NCI-H460 (cell line): ENCODE results near the gene PPP1R7. TPM values are rescaled to one million over a fixed set of nuclear protein-coding genes. Genes with fewer than 3 reads are reported as not detected.
"Not testable (repeated sequence)": the region's sequence is repeated elsewhere in the genome, so short reads cannot be mapped to it uniquely, and the experiment has no call there.

Source experiments
- DNase-seq: peaks from one replicate; pipeline ENCODE4 v3.0.0-alpha.2; 2016; ENCODE audit warnings: low read depth; ENCODE audit errors: extremely low read depth
- total RNA-seq: library from RNA; depleted of rRNA; stranded (reverse); fragments of >200 nt; shearing (Covaris generic); gene quantifications from 2 replicates; pipeline ENCODE4 v1.2.3, GENCODE V29; 2014

Gene PPP1R7
- total RNA-seq, 1 experiment from 2014 or later, result 74.1 TPM

DNA sequence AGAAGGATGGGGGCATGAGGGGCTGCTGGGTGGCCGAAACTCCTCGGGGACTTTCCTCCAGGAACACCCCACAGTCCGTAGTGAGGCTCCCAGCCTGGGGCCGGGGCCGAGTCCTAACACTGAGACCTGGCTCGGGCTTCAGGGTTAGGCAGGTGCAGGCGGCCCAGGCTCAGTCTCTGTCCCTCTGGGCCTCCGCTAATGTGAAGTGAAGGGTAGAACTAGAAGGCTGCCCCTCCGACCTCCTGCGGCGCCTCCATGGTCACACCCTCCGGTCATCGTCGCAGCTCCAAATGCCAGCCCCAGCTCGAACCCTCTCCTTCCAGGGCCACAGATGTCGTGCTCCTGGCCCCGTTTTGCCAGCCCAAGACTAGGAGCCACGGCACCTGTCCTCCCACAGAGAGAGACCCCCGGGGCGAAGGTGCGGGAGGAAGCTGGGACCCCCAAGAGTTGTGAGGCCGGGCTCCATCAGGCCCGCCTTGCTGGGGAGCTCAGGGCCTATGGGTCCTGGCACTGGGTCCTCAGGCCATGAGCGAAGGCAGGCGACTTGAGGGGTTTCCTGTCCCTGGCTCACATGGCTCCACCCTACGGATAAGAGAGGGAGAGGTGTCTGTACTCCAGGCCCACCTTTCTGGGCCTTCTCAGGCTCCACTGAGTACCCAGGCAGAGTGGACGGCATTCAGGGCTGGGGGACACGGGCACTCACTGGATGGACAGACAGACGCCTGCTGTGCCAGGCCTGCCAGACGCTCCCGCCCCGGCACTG lies 39.0 kb downstream of the PPP1R7 start:
- DNase-seq, result no peak

DNA sequence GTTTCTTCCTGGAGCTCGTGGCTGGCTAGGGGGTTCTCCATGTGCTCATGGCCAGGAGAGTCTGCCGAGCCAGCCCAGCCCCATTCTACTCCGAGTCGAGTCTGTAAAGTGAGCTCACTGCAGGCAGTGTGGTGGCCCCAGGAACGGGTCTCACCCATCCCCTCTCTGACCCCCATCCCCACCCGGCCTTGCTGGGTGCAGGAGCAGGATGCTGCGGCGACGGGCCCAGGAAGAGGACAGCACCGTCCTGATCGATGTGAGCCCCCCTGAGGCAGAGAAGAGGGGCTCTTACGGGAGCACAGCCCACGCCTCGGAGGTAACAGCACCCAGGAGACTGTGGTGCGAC lies 39.6 kb downstream of the PPP1R7 start:
- DNase-seq, result no peak

DNA sequence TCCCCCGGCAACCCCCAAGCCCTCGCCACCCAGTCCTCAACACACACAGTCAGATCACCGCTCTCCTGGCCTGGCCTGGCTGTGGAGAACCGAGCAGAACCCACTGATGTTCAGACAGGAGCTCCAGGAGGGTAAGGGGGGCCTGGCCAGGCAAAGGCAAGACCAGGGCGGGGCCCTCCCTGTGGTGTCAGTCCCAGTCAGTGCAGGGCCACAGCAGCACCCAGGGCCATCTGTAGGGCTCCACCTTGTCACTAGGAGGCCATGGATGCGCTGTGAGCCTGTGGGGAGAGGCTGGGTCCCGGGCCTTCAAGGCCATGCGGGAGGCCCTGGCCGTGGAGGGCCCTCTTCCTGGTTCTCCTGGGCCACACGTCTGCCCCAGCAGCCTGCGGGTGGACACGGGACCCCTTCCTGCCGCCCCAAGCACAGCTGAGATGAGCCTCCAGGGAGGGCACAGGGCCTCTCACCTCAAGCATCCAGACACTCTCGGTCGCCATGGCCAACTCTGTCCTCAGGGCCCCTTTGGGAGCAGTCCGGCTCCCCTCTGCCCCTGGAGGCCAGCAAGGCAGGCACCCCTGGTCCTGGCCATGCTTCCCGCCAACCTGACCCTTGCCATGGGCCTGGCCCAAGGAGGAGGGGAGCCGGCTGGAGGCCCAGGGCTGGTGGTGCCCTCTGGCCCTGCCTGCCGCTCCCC lies 40.2 kb downstream of the PPP1R7 start:
- no peak for DNase-seq

DNA sequence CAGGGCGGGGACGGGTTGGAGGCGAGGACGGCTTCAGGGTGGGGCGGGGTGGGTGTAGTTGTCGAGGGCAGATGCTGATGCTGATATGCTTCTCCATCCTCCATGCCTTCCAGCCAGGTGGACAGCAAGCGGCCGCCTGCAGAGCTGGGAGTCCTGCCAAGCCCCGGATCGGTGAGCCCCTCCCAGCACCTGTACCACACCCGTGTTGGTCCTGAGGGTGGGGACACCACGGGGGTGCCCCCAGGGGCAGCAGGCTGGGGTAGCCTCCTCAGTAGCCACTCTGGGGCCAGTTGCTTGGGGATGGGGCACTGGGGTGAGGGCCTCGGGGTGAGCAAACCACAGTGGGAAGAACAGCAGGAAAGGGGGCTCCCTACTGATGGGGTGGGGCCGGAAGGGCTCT lies 40.8 kb downstream of the PPP1R7 start:
- no peak for DNase-seq

DNA sequence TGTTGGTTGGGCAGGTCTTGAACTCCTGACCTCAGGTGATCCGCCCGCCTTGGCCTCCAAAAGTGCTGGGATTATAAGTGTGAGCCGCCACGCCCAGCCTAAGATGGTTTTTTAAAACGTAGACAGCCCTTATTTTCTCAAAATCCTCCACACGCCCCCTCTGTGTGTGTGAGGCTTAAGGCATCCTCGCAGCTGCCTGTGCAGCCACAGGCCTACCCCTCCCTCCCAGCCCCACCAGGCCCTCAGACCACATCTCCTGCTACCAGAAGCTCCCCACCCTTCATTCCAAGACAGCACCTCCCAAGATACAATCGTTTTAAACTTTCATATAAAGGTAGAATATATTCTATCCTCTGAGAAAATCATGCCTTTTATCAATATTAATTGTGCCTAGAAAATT lies 43.0 kb downstream of the PPP1R7 start:
- no peak for DNase-seq

DNA sequence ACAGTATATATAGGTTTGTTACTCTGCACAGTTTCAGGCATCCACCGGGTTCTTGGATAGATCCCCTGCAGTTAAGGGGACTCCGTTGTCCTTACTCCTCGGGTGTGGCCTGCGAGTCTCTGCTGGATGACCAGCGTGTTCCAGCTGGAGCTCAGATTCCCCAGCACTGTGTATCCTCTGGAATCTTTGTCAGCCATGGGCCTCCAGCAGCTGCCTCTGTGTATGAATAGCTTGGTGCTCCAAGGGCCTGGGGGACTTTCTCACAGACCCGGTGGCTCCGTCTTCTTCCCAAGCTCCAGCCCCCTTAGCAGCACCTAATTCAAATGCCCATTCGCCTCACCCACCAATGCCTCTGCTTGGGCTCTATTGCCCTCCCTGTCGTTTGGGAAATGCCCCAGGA lies 44.5 kb downstream of the PPP1R7 start:
- DNase-seq, result no peak

DNA sequence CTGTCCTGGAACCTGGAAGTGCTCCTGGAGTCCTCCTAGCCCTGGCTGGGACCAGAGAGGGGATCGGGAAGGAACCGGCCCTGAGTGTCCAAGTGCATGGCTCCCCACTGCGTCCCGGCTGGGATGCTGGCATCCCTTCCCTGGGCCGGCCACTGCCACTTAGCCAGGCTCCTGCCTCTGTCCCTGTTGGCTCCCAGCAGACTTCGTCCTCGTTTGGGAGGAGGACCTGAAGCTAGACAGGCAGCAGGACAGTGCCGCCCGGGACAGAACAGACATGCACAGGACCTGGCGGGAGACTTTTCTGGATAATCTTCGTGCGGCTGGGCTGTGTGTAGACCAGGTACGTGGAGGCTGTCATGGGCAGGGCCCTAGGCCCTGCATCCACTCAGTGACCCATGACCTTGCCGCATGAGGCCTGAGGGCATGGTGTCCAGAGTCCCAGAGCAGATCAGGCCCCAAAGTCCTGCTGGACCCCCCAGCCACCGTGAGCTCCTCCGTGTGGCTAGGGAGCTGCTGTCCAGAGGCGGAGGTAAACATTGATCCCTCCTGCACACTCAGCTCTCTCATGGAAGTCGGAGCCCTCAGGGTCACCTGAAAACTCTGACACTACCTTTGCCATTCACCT lies 45.4 kb downstream of the PPP1R7 start:
- DNase-seq, result no peak

DNA sequence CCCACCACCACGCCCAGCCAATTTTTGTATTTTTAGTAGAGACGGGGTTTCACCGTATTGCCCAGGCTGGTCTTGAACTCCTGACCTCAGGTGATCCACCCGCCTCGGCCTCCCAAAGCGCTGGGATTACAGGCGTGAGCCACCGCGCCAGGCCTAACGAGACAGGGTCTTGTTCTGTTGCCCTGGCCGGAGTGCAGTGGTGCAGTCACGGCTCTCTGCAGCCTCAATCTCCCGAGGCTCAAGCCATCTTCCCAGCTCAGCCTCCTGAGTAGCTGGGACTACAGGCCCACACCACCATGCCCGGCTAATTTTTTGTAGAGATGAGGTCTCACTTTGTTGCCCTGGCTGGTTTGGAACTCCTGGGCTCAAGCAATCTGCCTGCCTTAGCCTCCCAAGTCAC lies 47.0 kb downstream of the PPP1R7 start:
- not testable (repeated sequence) for DNase-seq

DNA sequence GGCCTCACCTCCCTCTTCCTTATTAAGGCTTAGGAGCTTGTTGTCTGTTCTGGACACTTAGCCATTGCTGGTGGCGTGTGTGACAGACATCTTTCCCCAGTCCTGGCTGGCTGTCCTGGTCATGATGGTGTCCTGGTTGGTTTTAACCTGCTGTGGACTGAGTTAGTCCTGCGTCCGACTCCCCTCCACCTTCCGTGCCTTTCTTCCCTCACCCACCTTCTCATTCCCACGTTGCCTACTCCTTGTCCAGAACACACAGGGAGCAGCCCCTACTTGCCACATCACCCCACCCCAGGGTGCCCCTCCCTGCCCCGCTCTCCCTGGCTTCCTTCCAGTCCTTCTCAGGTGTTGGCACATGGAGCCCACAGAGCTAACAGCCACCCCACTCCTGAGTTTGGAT lies 47.7 kb downstream of the PPP1R7 start:
- no peak for DNase-seq

DNA sequence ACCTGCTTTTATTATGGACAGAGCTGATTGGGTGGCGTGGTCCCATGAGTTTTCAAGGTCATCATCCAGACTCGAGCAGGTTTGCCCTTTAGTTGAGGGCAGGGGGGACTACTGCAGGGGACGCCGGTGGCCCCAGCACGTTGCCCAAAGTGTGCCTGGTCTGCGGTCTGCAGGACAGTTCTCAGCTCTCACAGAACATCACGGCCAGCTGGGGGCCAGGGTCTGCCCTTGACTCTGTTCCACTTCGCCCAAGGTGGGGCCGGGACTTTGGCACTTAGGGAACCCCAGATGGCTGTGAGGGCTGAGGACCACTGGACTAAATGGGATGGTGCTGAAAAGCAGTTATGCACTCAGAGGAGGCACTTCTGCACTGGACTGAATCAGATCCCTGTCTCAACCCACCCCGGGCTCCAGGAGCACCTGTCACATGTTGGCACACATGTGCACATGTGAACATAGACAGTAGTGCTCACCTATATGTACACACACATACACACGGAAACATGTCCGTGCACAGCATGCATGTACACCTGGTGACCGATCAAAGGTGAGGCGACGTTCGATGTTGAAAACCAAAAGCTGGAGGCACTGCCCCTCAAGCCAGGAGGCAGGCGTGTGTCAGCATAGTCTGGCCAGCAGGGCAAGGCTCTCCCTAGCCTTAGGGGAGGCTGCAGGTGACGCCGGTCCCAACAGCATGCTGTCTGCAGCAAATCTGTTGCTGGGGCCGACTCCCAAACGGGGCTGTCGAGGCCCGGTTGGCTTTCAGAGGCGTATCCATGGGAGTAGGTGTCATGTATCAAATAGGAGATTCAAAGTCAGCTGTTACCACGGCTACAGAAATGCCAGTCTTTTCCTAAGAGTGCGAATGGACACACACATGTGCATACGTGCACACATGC lies 48.4 kb downstream of the PPP1R7 start:
- DNase-seq, result no peak

DNA sequence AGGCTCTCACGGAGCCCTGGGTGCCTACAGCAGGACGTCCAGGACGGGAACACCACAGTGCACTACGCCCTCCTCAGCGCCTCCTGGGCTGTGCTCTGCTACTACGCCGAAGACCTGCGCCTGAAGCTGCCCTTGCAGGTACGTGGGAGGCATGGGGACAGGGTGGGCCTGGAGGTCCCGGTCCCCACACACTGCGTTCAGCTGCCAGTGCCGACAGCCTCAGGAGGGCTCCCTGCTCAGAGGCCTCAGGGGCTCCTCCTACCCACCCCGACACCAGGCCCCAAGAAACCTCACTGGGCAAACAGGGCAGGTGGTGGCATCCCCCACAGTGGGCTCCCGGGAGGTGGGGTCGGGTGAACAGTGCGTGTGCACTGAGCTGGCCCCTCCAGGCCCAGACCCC lies 49.0 kb downstream of the PPP1R7 start:
- DNase-seq, result no peak

DNA sequence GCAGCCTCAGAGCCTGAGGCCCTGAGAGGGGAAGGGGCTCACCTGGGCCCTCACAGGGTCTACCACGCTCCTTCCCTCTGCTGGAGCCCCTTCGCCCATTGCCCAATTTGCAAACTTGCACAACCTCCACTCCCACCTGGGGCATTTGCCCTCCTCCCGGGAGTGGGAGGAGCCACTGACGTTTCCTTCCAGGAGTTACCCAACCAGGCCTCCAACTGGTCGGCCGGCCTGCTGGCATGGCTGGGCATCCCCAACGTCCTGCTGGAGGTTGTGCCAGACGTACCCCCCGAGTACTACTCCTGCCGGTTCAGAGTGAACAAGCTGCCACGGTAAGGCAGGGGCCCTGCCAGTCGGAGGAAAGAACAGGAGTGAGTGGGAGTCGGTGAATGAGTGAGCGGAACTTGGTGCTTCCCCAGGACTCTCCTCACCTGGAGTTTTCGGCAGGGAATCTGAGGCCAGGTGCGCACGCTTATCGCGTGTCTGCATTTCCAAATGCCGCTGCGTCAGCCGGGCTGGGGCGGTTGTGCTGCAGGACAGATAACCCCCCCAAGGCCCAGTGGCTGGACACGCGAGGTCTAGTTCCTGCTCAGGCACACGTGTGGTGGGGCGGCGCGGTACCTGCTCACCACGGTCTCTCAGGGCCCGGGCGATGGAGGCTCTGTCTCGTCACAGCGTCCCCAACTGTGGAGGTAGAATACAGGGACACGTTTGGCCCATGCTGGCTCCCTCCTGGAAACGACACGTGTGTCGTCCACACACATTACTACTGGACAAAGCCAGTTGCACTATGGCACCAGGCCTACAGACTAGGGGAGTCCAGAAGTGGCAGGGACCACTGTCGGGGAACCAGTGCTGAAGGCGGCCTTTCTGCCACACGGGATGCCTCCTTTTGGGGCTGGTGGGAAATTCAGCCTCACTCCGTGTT lies 49.9 kb downstream of the PPP1R7 start:
- no peak for DNase-seq

DNA sequence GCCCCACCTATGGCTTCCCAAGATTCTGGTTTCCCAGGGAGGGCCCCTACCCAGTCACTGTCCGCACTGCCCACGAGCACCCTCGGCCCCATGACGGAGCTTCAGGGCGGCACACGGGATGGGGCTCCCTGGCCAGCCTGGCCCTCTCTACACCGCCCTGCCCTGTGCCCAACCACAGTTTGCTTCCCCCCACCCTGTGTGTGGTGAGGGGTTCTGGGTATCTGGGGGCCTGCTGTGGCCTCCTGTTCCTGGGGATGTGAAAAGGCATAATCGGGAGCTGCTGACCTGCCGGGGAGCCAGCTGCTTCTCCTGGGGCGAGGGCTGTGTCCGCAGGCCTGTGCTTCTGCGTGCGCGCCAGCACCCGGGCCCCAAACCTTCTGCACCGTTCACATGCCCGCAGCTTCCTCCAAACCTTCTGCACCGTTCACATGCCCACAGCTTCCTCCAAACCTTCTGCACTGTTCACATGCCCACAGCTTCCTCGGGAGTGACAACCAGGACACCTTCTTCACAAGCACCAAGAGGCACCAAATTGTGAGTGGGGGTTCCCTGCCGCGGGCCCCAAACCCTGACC lies 50.6 kb downstream of the PPP1R7 start:
- no peak for DNase-seq

DNA sequence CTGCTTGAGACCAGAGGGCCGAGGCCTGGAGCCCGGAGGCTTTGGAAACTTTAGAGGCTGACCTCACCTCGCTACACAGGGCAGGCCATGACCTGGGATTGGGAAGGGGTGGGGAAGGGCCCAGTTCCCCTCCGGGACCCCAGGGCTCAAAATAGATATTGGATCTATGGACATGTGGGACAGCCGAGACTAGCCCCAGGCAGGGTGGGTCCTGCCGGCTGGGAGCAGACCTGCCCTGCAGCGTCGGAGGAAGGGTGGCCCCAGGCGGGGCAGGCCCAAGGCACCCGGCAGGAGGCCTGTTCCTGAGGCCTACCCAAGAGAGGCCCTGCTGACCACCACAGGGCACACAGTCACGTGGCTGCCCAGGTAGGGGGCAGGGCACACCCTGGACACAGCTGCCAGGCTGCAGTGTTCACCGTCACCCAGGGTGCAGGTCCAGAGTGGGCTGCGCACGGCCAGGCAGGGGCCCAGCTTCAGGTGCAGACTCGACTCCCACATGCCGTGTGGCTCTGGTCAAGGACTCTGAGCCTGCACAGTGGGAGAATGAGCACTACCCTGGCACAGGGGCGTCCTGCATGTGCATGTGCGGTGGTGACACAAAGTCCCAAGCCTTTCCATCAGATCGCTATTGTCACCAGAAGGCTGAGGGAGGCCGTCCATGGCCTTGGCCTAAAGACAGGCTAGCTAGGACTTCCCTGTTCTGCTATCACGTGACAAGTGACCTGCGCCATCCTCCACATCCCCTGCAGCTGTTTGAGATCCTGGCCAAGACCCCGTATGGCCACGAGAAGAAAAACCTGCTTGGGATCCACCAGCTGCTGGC lies 51.4 kb downstream of the PPP1R7 start:
- DNase-seq, result no peak

DNA sequence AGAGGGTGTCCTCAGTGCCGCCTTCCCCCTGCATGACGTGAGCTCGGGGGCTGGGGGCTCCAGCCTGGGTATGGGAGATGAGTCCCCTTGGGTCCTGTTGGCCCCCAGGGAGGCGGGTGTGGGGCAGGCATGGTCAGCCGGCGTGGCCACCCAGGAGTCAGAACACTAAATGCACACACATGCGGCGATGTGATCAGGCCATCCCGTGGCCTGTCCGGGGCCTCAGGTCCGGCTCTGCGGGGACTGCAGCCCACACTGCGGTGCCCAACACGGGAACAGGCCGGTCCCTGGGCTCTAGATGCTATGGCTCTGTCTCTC lies 52.0 kb downstream of the PPP1R7 start:
- DNase-seq, result no peak

DNA sequence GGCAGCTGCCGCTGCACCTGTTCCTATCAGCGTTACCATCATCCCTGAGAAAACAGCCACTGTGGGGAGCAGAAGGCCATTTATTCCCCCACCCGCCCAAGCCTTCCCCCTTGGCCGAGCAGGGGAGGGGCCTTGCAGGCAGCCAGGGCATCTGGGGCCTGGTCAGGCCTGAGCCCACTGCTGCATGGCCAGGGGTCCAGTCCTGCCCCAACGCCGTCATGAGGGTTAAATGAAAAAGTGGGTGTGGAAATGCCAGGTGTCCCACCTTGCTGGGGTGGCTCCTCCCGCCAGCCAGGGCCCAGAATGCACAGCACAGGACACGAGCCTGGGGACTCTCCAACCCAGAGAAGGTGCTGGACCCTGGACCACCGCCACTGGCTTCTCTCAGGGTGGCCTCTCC lies 52.4 kb downstream of the PPP1R7 start:
- no peak for DNase-seq

DNA sequence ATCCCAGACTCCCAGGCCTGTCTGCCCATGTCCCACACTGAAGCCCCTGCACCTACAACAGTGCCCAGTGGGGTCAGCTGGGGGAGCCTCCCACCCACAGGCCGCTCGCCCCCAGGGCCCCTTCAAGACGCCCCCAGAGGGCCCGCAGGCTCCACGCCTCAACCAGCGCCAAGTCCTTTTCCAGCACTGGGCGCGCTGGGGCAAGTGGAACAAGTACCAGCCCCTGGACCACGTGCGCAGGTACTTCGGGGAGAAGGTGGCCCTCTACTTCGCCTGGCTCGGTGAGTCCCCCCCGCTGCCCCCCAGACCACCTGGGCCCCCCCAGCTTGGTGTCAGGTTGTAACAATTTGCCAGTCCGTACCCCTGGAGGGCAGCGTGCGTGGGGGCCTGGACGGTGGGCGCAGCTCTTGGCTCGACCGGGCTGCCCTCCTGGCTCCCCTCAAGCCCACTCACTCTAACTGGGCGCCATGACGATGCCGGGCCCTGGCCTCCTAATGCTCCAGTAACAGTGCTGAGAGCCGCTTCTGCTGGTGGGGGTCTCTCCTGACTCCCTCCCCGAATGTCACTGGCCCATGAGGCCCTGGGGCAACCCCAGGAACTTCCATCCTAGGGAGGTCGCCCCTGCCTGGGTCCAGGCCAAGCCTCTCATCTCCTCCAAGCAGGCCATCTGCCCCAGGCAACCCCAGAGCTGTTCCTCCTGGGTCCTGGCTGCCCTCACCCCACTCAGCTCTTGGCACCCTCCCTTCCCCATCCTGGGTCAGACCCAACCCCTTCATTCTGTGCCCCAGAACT lies 53.1 kb downstream of the PPP1R7 start:
- DNase-seq, result no peak

DNA sequence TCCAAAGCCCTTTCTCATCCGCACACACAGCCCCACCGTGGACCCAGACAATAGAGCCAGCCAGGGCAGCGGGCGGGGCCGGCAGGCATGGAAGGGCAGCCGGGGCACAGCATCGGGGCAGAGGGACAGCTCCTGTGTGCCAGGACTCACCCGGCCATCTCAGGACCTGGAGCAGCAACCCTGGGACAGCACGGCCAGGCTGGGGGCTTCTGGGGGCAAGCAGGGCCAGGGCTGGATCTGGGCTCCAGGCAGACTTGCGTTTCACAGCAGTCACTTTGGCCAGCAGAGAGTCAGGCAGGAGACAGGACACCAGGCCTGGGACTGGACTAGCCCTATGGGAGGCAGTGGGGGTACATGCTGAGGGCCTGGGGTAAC lies 53.7 kb downstream of the PPP1R7 start:
- no peak for DNase-seq
